Stimulated activated CD8-positive, alpha-beta memory T cell treated with anti-CD3 and anti-CD28 coated beads, Interleukin-15, amount 100 ng/mL, for 24 hours (primary cell): ENCODE results near the gene TMEM107.
"Not testable (repeated sequence)": the region's sequence is repeated elsewhere in the genome, so short reads cannot be mapped to it uniquely, and the experiment has no call there.

Experiments used
- DNase-seq: peaks from one replicate; pipeline ENCODE4 v3.0.0-alpha.2; 2020; ENCODE audit warnings: low read depth

TMEM107 gene

DNA sequence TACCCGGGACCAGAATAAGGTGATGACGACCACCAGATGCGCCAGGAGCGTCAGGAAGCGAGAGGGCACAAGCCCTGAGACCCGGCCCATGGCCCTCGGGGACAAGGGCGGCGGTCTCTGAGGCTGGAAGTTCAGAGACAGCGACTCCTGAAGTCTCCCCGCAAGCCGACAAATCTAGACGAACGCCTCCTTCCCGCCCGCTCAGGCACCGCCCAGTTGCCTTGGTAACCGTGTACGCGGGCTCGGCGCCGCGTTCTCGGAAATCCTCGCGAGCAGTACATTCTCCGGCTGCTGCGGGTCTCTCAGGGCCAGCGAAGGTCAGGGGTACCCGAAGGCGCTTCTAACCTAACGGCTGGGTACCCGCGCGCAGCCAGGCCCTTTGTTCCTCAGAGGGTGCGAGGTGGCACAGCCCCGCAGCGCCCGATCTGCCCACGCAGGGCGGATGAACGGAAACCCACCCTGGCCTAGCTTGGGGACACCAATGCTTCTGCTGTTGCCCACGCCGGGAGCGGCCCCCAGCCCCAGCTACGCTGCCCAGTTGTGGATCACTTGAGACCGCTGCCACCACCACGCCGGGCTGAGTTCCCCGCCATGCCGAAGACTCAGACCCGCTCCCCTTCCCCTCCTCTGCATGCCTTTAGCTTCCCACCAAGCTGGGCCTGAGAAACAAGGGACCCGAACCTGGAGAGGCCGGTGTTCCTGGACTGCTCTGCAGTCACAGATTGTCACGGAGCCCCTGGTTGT is at the start of gene TMEM107:
TMEM107 (minus strand) TSS at position 184 of the 744 bp plus-strand sequence; CDS start at position 90, 94 bp downstream.
- no peak for DNase-seq

DNA sequence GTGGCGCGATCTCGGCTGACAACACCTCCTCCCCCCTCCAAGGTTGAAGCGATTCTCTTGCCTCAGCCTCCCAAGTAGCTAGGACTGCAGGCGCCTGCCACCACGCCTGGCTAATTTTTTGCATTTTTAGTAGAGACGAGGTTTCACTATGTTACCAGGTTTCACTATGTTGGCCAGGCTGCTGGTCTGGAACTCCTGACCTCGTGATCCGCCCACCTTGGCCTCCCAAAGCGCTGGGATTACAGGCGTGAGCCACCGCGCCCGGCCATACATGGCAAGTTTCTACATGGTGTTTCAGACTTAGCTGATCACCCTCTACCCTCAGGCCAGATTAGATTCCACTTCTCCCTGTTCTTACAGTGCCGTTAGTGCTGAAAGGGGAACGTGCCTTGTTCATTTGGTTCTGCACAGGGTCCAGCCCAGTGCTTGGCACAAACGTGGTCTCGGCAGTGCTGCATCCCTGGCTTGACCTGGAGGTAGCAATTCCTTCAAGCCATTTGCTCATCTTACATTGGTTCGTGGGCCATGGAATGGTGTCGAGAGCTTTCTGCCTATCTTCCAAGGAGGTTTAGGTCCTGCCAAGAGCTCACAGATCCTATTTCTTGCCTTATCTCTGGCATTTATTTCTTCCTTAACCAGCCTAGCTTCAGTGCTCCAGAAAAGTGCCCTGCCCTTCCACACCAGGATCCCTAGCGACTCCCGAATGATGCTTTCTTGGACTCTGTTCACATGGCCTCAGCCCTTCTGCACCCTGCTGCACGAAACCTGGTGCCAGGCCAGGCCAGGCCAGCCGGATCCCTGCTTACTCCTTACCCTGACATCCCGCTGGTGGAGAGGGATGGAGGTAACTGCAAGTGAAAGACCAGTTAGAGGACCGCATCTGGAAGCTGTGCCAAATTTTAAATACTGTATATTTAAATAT is 49.0 kb upstream of the TMEM107 start:
- DNase-seq, result no peak

DNA sequence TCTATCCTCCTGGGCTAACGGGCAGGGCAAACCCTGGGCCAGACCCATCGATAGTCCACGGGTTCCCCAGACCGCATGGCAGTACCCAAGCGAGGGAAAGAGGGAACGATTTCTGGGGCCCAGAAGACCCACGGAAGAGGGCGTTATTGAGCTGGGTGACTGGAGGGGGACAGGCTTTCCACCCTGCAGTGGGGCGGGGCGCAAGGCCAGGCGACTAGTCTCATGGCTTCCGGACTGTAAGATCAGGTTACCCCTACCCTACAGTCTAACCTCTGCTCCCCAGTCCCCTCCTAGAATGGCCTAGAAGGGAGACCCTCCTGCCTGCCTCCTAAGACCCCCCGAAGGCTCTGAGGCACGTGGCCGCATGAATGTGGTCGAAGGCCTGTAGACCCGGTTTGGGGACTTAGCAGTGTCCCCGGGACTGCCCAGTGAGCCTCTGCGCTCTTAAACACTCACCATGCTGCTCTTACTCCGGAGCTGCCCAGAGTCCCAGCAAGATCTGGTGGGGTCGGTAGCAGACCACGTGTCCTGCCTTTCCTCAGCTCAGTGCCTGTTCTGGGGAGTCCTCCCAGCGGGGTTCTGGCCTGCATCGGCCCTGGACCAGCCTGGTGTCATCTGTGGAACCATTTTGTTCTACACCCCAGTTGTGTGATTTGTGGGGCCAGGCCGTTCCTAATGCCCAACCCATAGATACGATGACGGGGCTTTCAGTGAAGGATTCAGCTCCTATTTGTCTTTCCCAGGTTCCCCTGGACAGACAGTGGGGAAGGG is 47.4 kb upstream of the TMEM107 start:
- no peak for DNase-seq

DNA sequence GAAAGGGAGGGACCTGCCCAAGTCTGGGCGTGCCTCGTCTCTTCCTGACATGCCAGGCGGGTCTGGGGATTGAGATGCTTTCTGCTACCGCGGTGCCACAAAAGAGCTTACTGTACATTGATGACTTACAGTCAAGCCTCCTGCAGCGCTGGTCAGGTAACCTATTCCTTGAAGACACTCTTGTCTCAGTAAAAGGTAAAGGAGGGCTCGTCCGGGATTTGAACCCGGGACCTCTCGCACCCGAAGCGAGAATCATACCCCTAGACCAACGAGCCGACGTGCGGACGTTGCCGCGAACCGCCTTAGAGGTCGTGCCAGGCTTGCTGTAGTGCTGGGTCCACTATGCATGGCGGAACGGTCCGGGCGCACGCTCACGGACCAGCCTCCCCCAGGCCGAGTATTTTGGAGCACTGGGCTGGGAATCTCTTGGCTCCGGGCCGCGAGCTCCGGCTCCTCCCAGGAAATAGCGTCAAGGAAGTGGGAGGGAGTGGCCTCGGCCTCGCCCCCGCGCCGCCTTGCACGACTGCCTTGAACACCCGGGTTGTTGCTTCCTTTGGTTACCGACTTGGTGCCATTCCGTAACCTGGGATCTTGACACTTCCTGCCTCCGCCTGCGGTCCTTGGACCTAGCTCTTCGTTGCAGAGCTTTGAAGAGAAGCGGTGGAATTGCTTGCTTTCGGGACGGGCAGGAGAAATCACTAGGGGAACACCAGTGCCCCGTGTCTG is 46.6 kb upstream of the TMEM107 start:
- peak; percentile 95 for DNase-seq

DNA sequence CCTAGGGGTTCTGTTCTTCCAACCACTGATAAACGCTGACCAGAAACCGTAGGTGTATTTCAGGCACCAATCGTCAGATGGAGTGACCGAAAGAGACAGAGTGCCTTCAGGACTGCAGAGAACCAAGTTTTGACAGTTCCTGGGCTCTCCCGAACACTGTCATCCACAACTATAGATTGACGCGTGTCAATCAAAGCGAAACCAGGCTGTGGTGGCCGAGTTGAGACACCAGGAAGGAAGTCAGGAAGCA is 46.1 kb upstream of the TMEM107 start:
- DNase-seq, result no peak

DNA sequence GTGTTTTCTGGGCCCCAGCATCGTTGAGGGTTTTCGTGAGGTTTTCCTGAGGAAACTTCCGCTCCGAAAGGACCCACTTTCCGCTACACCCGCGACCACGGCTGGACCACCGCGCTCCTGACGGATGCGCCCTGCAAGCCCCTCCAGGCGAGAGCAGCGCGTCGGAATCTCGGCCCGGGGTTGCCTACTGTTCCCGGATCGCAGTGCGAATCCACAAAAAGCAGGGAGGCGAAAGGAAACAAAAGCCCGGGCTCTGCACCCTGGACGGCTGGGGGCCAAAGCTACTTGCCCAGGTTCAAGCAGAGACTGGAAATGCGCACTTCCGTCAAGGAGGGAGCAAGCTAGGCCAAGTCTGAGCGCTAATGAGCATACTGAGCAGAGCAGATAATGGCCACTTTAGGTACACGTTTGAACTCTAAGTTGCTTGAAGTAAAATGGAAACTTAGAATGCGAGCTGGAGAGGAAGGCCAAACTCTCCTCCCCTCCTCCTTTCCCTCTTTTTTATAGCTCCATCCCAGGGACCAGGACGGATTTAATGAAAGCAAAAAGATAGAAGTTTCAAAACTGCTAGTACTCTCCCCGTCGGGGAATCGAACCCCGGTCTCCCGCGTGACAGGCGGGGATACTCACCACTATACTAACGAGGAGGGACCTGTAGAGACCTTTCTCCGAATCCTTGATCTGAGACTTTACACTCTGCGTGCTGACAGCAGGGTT is 45.6 kb upstream of the TMEM107 start:
- peak; percentile 83 for DNase-seq

DNA sequence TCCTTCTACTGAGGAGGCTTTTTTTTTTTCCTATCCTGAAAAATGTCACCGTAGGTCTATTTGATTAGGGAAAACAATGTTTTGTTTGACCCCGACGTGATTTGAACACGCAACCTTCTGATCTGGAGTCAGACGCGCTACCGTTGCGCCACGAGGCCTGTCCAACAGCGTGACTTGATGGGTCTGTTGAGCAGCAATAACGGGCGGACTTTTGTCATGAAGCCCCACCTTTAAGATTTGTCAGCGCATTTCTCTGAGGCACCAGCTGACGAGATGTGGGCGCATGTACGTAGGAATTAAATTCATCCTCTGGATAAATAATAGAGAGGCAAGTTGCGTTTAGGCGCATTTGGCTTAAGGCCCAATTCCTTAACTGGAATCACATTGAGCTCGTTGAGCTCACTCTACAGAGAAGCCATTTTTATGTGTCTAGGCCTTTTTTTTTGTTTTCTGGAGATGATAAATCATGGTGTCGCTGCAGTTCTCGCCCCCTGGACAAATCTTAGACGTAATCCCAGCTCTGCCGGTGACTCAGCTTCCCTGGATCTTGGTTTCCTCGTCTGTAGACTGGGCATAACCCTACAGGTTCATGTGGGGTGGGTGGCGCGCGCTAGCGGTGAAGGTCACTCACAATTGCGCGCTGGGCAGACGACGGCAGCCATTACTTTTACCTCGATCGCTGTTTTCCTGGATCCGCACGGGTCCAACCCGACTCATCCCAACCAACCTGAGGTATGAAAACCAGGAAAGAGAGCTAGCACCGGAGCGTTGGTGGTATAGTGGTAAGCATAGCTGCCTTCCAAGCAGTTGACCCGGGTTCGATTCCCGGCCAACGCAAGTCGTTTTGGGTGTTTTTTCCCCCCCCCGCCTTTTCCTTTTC is 44.8 kb upstream of the TMEM107 start:
- DNase-seq, result peak; percentile 99

DNA sequence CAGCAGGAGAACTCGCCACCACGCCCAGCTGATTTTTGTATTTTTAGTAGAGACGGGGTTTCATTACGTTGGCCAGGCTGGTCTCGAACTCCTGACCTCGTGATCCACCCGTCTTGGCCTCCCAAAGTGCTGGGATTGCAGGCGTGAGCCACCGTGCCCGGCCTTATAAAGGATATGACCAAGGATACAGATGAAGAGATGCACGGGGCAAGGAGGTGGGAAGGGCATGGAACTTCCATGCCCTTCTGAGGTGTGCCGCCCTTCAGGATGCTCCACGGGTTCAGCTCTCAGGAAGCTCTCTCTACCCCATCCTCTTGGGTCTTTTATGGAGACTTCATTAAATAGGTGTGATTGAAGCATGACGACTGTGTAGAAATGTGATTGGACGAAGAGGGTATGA is 37.8 kb upstream of the TMEM107 start:
- DNase-seq, result not testable (repeated sequence)

DNA sequence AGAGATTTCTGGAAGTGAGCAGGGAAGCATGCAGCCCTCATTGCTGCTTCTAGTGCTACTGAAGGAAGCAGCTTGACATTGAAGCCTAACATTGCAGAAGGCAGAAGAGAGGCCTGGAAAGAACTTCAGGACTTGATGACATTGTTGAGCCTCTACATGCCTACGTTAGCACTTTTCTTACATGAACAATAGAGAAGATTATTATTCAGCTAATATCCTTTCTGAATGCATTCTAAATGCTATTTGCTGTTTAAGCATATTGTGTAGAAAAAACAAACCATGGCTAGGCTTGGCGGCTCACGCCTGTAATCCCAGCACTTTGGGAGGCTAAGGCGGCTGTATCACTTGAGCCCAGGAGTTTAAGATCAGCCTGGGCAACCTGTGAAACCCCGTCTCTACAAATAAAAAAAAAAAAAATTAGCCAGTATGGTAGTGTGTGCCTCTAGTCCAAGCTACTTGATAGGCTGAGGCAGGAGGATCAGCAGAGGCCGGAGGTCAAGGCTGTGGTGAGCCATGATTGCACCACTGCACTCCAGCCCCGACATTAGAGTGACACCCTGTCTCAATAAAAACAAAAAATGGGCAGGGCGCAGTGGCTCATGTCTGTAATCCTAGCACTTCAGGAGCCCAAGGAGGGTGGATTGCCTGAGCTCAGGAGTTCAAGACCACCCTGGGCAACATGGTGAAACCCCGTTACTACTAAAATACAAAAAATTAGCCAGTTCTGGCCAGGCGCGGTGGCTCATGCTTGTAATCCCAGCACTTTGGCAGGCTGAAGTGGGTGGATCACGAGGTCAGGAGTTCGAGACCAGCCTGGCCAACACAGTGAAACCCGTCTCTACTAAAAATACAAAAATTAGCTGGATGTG is 36.4 kb upstream of the TMEM107 start:
- DNase-seq, result no peak

DNA sequence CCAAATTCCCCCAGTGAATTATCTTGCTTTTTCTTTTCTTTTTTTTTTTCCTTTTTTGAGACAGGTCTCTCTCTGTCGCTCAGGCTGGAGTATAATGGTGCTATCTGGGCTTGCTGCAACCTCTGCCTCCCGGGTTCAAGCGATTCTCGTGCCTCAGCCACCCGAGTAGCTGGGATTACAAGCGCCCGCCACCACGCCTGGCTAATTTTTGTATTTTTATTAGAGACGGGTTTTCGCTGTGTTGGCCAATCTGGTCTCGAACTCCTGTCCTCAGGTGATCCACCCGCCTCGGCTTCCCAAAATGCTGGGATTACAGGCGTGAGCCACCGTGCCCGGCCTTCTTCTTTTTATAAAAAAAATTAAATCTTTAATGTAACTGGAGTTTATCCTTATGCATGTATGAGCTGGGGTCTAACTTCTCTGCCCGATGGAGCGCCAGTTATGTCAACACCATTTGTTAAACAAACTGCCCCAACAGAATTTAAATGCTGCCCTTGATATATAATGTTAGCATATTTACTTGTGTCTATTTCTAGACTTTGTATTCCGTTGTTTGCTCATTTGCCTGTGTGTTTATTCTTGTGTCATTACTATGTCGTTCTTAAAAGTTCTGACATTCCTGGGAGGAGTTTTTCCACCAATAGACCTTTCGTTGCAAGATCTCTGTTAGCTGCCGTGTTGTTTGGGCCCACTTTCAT is 34.7 kb upstream of the TMEM107 start:
- DNase-seq, result no peak

DNA sequence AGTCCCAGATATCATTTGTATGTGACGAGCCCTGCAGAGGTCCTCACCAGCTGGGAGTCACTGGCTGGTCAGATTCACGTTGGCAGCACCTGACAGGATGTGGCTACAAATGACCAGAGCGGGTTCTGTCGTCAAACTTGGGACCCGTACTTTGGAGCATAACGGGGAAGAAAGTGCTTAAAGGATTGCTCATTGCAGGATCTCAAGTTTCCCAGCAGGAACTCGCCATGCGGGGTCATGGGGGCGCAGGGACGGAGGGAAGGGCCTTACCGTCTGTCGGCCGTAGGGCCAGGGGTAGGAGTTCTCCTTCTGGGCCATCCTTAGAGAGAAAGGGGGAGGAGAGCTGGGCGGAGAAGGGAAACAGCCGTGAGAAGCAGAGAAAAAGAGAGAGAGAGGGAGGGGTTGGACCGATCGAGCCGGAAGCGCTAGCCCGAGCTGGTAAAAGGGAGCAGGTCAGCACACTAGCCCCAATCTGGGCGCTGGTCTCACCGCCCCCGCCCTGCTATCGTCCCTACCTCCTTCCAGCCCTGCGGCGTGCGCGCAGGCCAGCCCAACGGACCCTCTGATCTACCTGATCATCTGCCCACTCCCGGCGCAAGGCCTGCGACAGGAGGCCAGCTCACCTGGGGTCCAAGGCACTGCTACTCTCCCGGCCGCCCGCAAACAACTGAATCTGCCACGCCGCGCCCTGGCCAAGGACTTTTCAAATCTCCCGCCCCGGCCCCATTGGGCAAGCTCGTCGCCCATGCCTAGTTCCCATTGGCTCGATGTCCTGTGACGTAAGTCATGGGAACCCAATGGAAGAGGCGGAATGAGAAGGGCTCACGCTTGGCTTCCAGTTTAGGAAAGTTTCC is 34.0 kb upstream of the TMEM107 start, which contains the start of gene AURKB:
AURKB (minus strand) TSS at position 669 of the 854 bp plus-strand sequence; CDS start at position 318, 351 bp downstream.
- peak; percentile 64 for DNase-seq

DNA sequence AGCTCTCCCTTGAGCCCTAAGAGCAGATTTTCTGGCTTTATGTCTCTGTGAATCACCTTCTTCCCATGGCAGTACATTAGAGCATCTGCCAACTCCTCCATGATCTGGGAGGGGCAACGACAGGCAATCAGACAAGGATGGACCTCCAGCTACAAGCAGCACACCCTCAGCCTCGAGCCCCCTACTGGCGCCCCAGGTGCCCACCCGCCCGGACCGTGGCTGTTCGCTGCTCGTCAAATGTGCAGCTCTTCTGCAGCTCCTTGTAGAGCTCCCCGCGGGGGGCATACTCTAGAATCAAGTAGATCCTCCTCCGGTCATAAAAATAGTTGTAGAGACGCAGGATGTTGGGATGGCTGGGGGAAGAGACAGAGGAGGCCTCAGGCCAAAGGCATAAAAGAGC is 30.4 kb upstream of the TMEM107 start:
- DNase-seq, result no peak

DNA sequence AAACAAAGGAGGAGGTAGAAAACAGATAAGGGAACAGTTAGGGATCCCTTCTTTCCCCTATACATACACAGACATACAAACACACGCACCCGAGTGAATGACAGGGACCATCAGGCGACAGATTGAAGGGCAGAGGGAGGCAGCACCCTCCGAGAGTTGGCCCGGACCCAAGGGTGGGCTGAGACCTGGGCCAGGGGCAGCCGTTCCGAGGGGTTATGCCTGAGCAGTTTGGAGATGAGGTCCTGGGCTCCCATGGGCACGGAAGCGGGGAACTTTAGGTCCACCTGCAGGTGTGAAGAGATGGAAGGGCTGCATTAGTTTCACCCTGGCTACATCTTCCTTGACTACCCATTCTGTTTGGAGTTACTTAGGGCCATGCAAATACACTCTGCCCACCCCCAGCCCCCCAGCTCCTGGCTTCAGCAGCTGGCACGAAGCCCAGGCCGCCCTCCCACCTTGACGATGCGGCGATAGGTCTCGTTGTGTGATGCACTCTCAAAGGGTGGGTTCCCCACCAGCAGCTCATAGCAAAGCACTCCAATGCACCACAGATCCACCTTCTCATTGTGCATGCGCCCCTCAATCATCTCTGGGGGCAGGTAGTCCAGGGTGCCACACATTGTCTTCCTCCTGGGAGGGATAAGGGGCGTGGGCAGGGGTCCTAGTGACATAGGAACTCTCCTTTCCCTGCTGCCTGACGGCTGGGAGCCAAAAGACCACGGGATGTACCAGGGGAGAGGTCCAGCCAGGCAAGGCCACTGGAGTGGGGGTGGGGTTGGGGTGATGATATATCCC is 28.8 kb upstream of the TMEM107 start:
- no peak for DNase-seq

DNA sequence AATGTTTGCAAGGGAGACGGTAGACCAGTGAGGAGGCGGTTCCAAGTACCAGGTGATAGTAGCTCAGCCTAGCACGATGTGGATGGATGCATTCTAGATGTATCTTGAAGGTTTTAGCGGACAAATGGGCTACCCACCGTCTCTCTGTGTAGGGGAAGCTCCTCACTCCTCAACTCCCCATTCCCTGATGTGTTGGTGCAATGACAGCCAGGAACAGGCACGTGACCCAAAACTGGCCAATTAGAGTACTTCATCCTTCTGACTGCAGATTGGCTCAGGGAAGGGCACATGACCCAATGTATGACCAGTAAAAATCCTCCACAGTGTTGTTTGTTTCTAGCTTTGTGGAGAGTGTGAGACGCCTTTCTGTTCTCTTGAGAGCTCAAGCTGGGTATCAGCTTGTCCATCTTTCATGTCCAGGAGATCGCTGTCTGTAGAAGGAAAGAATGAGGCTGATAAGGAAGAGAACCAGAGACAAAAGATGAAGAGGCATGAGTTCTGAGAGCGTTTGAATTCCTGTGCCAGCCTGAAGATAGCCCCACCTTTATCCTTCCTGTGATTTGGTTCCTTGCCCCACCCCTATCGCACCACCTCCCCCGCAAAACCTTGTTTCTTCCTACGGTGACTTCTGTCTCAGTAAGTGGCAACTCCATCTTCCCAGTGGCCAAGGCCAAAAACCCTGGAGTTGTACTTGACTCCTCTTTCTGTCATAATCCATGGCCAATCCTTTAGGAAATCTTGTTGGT is 16.1 kb upstream of the TMEM107 start:
- DNase-seq, result no peak

DNA sequence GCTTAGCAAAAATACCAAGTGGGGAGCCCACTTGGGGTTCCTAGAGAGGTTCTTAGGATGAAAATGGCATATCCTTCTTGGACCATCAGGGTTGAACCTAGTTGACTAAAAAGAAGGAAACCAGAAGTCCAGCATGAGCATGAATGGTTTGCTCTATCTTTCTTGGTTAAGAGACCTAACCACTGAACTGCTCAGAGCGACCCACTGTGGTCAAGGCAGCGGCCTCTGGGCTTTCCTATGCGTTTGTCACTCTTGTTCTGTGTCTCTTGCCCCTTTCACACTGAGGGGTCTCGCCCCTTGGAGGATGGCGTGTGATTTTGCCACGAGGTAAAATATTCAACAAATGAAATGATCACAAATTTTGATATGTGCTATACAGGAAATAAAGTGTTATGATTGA is 14.3 kb upstream of the TMEM107 start:
- DNase-seq, result no peak
